Left ventricle myocardium superior (tissue), 1 donor: ENCODE measurements around the gene EVI5. TPM values are rescaled to one million over a fixed set of nuclear protein-coding genes. Genes with fewer than 3 reads are reported as not detected.
A peak's percentile ranks its signal among the peaks of the same experiment; 100 is the strongest.
"Not testable (repeated sequence)": the region's sequence is repeated elsewhere in the genome, so short reads cannot be mapped to it uniquely, and the experiment has no call there.

ENCODE experiments used
- ATAC-seq: fragments of 200-7000 bp; cut with Tn5 transposase; one replicate; pipeline ENCODE4 v1.9.1; 2020; ENCODE audit warnings: mild to moderate bottlenecking, moderate library complexity
- DNase-seq: peaks from one replicate; pipeline ENCODE4 v3.0.0-alpha.2; 2020
- intact Hi-C: fragments of 100-400 bp; cut with micrococcal nuclease; formaldehyde crosslinking; loops from one replicate; pipeline ENCODE4 v1.11.0; 2022
- total RNA-seq: library from RNA; stranded (reverse); fragmentation: NEBNext Ultra II Directional; extraction: Animal tissue kit (Norgen Biotek cat#: 25700); gene quantifications from one replicate; pipeline ENCODE4 v1.2.1, GENCODE V29; 2021
- donor health status: DM: no; HTN: yes; CAD: no; lungs with severe emphysema.

Gene EVI5
- total RNA-seq, 1 donor from 2014 or later: 21.2 TPM

DNA sequence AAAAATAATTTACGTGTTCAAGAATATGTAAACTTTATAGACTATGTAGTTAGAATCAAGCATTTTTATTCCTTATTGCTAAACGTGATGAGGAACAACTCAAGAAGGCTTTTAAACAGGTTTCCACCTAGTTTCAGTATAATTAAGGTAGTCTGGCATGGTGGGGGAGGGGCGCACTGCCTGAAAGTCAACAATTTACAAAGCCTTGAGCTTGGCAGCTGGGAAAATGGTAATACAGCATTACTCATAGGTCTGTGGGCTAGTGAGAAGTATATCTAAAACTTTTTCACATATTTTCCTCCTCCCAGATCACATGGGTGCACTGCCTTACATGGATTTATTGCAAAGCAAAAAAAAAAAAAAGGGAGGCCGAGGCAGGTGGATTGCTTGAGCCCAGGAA lies 75.2 kb downstream of the EVI5 start:
- ATAC-seq: no peak
- DNase-seq: no peak
- intact Hi-C loops: no loop called here

DNA sequence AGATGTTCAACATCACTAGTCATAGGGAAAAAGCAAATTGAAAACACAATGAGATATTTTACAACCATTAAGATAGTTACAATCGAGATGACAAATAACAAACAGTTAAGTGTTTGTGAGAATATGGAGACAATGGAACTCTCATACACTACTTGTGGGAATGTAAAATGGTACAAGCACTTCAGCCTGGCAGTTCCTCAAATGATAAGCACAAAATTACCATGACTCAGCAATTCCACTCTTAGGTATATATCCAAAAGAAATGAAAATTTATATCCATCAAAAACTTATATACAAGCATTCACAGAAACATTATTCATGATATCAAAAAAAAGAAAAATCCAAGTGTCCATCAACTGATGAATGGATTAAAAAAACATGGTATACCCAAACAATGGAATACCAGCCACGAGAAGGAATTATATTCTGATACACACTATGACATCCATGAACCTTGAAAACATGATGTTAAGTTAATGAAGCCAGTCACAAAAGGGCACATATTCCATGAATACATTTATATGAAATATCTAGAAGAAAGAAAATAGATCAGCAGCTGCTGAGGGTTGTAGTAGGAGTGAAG lies 76.4 kb downstream of the EVI5 start:
- ATAC-seq (no peak), DNase-seq (no peak)
- intact Hi-C loops: no loop called here

DNA sequence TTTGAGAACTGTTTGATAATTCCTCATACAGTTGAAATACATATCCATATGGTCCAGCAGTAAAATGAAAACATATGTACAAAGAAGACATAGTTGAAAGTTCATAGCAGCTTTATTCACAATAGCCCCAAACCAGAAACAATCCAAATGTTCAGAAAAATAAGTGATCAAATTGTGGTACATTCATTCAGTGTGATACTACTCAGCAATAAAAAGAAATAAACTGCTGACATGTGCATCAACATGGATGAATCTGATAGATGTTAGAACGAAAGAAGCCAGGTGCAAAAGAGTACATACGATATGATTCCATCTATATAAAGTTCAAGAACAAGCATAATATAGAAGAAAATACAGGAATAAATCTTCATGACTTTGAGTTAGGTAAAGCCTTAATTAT lies 77.2 kb downstream of the EVI5 start:
- no peak for ATAC-seq
- no peak for DNase-seq
- intact Hi-C loops: no loop called here

DNA sequence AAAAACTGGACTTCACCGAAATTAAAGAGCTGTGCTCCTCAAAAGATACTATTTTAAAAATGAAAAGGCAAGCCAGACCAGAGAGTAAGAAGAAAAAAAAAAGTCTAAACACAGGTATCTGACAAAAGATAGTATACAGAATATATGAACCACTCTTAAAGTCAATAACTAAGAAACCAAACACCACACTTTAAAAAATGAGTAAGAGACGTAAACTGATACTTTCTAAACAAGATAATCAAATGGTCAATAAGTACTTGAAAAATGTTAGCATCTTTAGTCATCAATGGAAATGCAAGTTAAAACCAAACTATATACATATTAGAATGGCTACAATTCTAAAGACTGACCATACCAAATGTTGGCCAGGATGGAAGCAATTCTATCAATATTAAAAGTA lies 77.6 kb downstream of the EVI5 start:
- DNase-seq (no peak), ATAC-seq (no peak)
- intact Hi-C loops: no loop called here

DNA sequence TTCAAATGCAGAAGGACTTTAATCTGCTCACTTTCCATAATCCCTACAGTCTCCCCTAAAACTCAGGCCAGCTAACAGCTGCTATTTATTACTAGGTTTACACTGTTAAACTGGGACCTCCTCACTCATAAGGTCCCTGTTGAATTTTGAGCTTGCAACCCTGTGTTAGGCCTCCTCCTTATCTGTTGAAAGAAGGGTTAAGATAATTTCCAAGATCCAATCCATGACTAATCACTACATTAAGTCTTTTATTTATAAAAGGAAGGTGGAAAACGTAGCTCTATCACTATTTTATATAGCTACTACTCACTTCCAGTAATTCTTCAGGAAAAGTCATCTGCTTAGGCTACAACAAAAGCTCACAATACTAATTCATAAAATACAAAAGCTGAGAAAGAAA lies 79.5 kb downstream of the EVI5 start:
- no peak for DNase-seq
- intact Hi-C loops: no loop called here
- no peak for ATAC-seq

DNA sequence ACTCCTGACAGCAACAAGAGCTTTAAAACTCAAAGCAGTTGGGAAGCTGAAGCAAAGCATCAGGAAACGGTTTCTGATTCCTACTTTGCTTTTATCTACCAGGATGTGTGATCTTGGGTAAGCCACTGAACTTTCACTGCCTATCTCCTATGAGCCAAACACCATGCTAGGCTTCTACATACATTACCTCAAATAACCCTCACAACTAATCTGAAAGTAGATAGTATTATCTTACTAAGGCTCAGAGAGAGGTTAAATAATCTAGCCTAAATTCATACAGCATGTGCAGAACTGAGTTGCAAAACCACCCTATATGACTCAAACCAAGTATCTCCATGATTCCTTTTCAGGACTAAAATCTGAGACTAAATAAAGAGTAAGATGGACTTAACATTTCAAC lies 83.8 kb downstream of the EVI5 start:
- ATAC-seq (no peak), DNase-seq (no peak)
- intact Hi-C loops: no loop called here

DNA sequence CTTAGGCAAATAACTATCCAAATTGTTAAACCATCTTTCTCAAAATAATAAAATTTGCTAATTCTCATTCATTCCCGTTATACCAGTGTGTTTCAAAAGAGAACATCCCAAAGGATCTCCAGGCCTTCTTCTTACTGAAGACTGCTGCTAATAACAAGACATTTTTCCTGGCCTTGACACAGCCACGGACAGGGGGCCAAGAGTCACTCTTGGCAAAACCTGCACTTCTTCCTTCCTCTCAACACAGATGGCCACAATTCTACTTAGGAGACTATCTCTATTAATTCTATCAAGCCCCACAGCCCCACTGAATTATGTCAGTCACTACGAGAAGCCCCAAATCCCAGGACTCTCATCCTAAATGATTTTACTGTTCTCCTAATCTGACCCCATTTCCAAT lies 86.0 kb downstream of the EVI5 start:
- peak; percentile 80 for ATAC-seq
- peak; percentile 39 for DNase-seq
- intact Hi-C loops: no loop called here

DNA sequence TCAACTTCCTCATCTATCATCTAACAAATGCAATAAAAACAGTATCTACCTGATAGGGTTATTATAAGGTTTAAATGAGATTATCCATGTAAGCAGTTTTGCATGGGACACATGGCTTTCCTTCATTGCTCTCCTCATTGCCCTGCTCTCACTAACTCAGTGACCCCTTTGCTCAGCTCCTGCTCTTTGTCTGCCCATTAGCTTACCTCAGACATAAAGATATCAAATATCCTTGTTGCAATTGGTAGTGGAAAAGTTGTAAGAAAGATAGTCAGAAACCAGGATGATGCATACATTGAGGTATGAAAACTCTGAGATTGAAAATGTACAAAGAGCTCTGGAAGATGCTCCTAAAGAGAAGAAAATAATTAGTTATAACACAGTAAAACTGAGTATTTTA lies 89.8 kb downstream of the EVI5 start:
- DNase-seq (no peak), ATAC-seq (no peak)
- intact Hi-C loops: no loop called here

DNA sequence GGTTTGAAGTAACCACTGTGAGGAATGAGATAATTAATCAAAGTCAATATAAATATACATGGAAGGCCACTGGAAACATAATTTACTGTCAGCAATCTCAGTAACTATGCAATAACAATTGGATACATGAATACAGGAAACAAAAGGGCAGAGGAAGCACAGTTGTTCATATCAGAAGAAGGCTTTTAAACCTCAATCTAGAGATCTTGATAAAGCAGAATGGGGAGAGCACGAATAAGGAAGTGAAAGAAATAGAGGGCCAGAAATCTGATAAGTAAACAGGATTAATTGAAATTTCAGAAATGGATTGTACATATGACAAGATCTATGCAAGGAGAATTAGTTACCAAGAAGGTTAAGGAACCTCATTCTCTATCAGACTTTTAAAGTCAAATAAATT lies 93.0 kb downstream of the EVI5 start:
- DNase-seq (no peak), ATAC-seq (no peak)
- intact Hi-C loops: no loop called here

DNA sequence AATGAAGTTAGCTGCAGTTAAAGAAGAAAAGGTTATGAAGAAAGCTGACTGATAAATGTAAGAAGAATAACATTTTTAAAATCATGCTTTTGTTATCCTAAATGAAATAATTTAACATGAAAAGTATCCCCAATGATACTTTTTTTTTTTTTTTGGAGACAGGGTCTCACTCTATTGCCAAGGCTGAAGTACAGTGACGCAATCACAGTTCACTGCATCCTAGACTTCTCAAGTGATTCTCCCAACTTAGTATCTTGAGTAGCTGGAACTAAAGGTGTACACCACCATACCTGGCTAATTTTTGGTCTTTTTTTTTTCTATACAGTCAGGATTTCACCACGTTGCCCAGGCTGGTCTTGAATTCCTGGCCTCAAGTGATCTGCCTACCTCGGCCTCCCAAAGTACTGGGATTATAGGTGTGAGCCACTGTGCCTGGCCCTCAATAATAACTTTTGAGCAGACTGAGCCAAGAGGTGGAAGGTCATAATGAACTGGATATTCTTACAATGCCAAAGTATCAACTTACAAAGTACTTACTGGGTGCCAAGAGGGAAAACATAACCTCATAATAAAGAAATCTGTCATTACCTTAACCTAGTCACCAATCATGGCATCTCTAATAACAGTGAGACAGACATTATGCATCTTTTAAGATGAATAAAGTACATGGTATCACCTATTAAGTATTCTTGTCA lies 94.5 kb downstream of the EVI5 start:
- intact Hi-C loops: no loop called here
- no peak for ATAC-seq

DNA sequence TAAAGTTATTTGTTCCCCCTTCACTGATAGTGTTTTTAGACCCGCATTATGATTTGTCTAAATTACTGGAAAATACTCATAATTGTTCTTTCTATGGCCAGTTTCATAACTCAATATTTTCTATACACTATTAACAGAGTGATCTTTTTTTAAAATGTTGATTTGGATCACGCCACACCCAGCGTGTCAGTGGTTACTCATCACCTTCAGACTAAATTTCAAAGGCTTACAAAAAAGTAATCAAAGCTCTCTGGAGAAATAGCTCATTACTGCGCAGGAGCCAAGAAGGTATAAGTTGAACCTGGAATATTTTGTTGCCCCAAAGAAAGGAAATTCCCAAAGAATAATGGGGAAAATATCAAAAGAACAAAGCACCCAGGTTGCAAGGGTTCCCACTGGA lies 104.9 kb downstream of the EVI5 start:
- DNase-seq (no peak), ATAC-seq (no peak)
- intact Hi-C loops: no loop called here

More for the DNA sequence above, 94.5 kb downstream of the EVI5 start:
- DNase-seq: no peak

DNA sequence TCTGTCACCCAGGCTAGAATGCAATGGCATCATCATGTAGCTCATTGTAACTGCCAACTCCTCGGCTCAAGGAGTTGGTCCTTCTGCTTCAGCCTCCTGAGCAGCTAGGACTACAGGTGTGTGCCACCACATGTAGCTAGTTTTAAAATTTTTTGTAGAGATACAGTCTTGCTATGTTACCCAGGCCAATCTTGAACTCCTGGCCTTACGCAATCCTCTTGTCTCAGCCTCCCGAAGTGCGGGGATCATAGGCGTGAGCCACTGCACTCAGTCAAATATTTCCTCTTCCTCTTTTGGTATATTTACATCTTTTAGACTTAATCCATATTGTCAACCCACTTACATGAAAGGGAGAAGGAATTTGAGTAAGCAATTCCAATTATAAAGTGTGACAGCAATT lies 121.1 kb downstream of the EVI5 start:
- DNase-seq (no peak), ATAC-seq (no peak)
- intact Hi-C loops: no loop called here

DNA sequence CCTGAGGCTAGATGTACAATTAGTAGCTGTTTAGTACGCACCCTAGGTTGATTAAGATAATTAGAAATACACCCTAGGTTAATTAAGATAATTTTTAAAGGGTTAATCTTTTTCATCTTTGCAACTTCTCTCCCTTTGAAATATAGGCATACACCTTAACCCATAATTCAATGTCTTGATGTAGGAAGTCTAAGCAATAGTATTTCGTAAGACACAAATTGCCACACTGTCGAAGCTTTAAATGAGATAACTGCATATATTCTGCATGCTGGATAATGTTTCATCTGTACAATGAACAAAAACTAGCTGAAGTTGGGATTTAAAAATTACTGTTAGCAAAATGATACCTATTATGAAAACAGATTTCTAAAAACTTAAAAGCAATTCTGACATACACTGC lies 122.9 kb downstream of the EVI5 start:
- intact Hi-C loops: no loop called here
- ATAC-seq (no peak), DNase-seq (no peak)

DNA sequence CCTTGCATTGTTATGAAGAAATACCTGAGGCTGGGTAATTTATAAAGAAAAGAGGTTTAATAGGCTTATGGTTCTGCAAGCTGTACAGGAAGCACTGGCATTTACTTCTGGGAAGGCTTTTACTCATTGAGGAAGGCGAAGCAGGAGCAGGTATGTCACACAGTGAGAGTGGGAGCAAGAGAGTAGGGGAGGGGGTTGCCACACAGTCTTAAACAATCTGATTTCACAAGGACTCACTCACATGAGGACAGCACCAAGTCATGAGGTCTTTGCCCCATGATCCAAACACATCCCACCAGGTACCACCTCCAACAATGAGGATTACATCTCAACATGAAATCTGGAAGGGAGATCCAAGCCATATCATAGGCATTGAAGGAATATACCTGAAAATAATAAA lies 127.2 kb downstream of the EVI5 start:
- no peak for DNase-seq
- intact Hi-C loops: no loop called here
- no peak for ATAC-seq

DNA sequence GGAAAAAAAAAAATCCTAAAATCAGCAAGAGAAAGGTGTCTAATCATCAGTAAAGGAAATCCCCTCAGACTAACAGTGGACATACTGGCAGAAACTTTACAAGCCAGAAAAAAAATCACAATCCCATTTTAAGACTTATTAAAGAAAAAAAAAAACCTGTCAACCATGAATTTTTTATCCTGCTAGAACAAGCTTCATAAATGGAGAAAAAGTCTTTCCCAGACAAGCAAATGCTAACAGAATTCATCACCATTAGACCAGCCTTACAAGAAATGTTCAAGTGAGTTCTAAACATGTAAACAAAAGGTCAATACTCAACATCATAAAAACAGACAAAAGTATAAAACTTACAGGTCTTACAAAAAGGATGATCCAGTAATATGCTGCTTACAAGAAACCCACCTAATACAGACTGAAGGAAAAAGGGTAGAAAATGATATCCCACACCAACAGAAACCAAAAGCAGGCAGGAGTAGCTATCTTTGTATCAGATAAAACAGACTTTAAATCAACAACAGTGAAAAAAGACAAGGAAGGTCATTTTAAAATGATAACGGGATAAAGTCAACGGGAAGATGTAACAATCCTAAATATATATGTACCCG lies 129.6 kb downstream of the EVI5 start:
- intact Hi-C loops: no loop called here
- ATAC-seq: no peak
- DNase-seq: no peak

DNA sequence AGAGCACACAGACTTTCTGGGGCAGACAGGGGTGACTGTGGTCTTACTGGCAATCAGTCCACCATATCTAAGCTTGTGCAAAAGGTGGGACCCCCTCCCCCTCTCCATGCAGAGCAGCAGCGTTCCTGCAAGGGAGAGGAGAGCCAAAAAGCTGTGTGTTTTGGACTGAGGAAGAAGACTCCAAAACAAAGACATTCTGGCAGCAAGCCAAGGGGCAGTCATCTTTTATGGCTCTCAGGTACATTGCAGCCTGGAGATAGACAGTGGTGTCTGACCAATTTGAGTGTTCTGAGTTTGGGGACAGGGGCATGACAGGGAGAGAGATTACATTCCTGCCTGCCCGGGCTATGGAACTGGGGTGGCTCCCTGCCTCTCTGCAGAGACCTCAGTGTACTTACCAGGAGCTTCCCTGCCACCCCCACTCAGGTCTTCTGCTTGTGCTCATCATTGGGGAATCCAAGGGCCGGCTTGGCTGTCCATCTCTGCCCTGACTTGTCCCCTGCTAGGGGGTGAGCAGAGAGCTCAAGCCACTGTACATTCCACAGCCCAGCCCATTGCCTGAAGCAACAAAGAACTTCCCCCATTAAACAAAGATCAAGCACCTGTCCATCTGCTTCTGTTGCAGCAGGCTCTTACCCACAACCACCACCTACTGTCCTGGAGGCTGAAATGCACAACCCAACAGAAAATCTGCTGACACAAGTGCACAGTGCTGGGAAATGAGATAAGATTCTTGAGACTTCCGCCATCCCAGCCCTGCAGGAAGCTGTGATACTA lies 131.1 kb downstream of the EVI5 start:
- intact Hi-C loops: no loop called here
- no peak for DNase-seq
- no peak for ATAC-seq

DNA sequence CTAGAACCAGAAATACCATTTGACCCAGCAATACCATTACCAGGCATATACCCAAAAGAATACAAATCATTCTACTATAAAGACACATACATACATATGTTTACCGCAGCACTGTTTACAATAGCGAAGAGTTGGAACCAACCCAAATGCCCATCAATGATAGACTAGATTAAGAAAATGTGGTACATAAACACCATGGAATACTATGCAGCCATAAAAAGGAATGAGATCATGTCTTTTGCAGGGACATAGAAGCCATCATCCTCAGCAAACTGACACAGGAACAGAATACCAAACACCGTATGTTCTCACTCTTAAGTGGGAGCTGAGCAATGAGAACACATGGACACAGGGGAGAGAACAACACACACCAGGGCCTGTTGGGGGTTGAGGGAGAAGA lies 144.2 kb downstream of the EVI5 start:
- intact Hi-C loops, ATAC-seq, DNase-seq: not testable (repeated sequence)

DNA sequence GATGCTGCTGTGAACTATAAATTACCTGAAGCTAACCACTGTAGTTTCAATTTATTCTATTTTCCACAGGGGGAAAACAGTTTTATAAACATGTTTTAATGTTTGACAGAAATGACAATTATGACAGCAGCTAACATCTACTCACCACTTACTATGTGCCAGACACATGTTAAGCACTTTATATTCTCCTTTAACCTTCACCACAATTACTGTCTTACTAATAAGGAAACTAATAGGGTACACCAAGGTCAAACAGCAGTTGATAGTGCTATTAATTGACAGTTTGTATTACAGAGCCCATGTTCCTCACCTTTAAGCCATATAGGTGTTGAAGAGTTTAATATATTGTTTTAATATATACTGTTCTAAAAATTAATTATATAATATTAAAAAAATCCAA lies 146.4 kb downstream of the EVI5 start:
- ATAC-seq: no peak
- no peak for DNase-seq
- intact Hi-C loops: no loop called here

DNA sequence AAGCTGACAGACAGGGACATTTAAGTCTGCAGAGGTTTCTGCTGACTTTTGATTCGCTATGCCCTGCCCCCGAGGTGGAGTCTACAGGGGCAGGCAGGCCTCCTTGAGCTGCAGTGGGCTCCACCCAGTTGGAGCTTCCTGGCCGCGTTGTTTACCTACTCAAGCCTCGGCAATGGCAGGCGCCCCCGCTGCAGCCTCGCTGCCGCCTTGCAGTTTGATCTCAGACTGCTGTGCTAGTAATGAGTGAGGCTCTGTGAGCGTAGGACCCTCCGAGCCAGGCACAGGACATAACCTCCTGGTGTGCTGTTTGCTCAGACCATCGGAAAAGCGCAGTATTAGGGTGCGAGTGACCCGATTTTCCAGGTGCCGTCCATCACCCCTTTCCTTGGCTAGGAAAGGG lies 149.7 kb downstream of the EVI5 start:
- ATAC-seq, DNase-seq, intact Hi-C loops: not testable (repeated sequence)

DNA sequence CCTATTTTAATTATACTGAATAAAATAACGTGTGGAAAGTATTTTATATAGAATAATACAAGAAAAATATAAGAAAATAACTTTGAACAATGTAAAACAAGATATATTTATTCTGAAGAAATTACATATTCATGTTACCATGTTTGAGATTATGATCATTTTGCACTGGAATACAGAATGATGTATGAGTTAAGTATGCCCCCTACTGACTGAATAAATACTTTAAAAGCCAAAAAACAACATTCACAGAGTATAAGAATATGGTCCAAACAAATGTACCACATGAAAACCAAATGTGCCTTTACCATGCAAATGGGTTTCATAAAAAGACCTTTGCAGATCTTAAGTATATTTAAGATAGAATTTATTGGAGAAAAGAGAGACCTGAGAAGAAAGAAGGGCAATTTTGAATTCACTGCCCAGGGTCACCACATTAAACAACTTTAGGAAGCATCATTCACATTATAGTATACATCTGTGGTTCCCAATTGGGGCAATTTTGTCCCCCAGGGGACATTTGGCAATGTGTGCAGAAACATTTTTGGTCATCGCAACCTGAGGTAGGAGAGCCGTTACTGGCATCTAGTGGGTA lies 161.6 kb downstream of the EVI5 start:
- intact Hi-C loops: loop anchor here (10.0 kb wide), 1 partner anchor 318 kb away; no protein-coding TSS in a partner anchor
- ATAC-seq: no peak
- DNase-seq: no peak
